ENCODE results near the gene FAM228B. TPM values are rescaled to one million over a fixed set of nuclear protein-coding genes. Genes with fewer than 3 reads are reported as not detected.

FAM228B gene
- total and polyA plus RNA-seq, 9 of the 15 experiments (the other 6 are each of a cell fraction or from before 2014, with no cell fraction given): 1.1 to 3.7 (median 2.6) TPM

DNA sequence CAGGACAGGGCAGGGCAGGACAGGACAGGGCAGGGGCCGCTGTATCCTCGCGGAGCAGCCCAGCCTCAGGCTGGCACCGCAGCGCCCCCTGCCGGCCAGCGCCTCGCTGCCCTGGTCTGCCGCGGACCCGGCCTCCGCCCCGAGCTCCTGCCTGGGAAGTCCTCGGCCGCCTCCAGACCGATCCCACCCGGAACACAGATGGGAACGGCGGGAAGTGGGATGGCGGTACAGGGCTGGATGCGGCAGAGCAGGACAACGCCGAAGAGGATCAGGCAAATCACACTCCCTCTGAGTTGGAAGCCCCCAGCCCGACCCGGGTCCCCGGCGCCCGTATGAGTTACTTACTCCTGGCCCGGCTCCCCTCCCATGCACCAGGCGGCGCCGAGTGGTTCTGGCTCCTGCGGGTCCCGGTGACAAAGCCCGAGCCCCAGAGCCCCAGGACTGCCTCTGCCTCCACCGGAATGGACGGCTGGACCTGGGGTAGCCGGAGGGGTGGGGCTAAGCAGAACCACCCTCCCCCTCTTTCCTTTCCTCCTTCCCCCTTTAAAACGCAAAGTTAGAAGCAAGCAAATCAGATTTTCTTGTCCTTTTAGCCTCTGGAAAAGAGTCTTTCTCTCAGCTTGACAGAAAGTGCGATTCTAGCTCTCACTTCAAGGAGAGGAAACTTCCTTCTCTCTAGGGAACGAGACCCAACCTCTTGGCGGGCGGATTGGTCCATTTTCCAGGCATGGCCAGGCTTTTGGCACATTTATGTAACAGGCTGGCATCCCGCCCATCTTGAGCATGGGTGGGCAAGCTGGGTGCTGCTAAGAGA, 38.7 kb upstream of the FAM228B start, which contains the start of gene TP53I3 (continued):
- TF ChIP-seq, protein P1, sequence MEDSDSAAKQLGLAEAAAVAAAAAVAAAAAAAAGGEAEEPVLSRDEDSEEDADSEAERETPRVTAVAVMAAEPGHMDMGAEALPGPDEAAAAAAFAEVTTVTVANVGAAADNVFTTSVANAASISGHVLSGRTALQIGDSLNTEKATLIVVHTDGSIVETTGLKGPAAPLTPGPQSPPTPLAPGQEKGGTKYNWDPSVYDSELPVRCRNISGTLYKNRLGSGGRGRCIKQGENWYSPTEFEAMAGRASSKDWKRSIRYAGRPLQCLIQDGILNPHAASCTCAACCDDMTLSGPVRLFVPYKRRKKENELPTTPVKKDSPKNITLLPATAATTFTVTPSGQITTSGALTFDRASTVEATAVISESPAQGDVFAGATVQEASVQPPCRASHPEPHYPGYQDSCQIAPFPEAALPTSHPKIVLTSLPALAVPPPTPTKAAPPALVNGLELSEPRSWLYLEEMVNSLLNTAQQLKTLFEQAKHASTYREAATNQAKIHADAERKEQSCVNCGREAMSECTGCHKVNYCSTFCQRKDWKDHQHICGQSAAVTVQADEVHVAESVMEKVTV (CRISPR knock-in tag; IDR thresholded peaks at IDR 0.05): peak; percentile 63
- no peak for TF ChIP-seq COPS2 (conservative IDR thresholded peaks at IDR 0.05)
- peak; percentile 5 to 46 (median 39) for TF ChIP-seq YY1 (IDR thresholded peaks at IDR 0.05; ENCODE audit: borderline replicate concordance in 1 of 3, control insufficient read depth in 1 of 3, extremely low read depth in 1 of 3, insufficient read depth in 3 of 3, insufficient read length in 1 of 3, insufficient replicate concordance in 2 of 3, low read depth in 1 of 3, low read length in 2 of 3)
- no peak for TF ChIP-seq PYGO2 (tag; IDR thresholded peaks at IDR 0.05)
- TF ChIP-seq ZNF584 (CRISPR knock-in tag; IDR thresholded peaks at IDR 0.05; ENCODE audit: low read depth): 0 out of 2 replicates have a peak, but pooled peaks have one; percentile 25
- TF ChIP-seq MED1 (CRISPR knock-in tag; IDR thresholded peaks at IDR 0.05; ENCODE audit: borderline replicate concordance): no peak
- TF ChIP-seq, protein P2, sequence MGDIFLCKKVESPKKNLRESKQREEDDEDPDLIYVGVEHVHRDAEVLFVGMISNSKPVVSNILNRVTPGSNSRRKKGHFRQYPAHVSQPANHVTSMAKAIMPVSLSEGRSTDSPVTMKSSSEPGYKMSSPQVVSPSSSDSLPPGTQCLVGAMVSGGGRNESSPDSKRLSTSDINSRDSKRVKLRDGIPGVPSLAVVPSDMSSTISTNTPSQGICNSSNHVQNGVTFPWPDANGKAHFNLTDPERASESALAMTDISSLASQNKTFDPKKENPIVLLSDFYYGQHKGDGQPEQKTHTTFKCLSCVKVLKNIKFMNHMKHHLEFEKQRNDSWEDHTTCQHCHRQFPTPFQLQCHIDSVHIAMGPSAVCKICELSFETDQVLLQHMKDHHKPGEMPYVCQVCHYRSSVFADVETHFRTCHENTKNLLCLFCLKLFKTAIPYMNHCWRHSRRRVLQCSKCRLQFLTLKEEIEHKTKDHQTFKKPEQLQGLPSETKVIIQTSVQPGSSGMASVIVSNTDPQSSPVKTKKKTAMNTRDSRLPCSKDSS (IDR thresholded peaks at IDR 0.05; ENCODE audit: low read depth, partially characterized antibody): no peak
- TF ChIP-seq SMARCB1 (IDR thresholded peaks at IDR 0.05; ENCODE audit: insufficient read length, low read depth): no peak
- no peak for TF ChIP-seq MIER1 (IDR thresholded peaks at IDR 0.05; ENCODE audit: low read depth)
- TF ChIP-seq ELF1 (tag; IDR thresholded peaks at IDR 0.05): peak; percentile 34; the same call in 1 of the 2 replicates
- TF ChIP-seq, protein P3, sequence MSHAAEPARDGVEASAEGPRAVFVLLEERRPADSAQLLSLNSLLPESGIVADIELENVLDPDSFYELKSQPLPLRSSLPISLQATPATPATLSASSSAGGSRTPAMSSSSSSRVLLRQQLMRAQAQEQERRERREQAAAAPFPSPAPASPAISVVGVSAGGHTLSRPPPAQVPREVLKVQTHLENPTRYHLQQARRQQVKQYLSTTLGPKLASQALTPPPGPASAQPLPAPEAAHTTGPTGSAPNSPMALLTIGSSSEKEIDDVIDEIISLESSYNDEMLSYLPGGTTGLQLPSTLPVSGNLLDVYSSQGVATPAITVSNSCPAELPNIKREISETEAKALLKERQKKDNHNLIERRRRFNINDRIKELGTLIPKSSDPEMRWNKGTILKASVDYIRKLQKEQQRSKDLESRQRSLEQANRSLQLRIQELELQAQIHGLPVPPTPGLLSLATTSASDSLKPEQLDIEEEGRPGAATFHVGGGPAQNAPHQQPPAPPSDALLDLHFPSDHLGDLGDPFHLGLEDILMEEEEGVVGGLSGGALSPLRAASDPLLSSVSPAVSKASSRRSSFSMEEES (CRISPR knock-in tag; IDR thresholded peaks at IDR 0.05): no peak
- TF ChIP-seq ZNF57 (CRISPR knock-in tag; IDR thresholded peaks at IDR 0.05): no peak
- TF ChIP-seq MTA2 (IDR thresholded peaks at IDR 0.05; ENCODE audit: low read depth): no peak
- TF ChIP-seq FOS (IDR thresholded peaks at IDR 0.05; ENCODE audit: extremely low read depth, insufficient read length): no peak
- TF ChIP-seq, protein P4, sequence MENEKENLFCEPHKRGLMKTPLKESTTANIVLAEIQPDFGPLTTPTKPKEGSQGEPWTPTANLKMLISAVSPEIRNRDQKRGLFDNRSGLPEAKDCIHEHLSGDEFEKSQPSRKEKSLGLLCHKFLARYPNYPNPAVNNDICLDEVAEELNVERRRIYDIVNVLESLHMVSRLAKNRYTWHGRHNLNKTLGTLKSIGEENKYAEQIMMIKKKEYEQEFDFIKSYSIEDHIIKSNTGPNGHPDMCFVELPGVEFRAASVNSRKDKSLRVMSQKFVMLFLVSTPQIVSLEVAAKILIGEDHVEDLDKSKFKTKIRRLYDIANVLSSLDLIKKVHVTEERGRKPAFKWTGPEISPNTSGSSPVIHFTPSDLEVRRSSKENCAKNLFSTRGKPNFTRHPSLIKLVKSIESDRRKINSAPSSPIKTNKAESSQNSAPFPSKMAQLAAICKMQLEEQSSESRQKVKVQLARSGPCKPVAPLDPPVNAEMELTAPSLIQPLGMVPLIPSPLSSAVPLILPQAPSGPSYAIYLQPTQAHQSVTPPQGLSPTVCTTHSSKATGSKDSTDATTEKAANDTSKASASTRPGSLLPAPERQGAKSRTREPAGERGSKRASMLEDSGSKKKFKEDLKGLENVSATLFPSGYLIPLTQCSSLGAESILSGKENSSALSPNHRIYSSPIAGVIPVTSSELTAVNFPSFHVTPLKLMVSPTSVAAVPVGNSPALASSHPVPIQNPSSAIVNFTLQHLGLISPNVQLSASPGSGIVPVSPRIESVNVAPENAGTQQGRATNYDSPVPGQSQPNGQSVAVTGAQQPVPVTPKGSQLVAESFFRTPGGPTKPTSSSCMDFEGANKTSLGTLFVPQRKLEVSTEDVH (IDR thresholded peaks at IDR 0.05; ENCODE audit: low read depth, partially characterized antibody): peak; percentile 68
- TF ChIP-seq, protein P5, sequence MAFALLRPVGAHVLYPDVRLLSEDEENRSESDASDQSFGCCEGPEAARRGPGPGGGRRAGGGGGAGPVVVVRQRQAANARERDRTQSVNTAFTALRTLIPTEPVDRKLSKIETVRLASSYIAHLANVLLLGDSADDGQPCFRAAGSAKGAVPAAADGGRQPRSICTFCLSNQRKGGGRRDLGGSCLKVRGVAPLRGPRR (CRISPR knock-in tag; IDR thresholded peaks at IDR 0.05): no peak
- TF ChIP-seq RBFOX2 (IDR thresholded peaks at IDR 0.05; ENCODE audit: low read depth, low read length): peak; percentile 94
- no peak for TF ChIP-seq MCM5 (IDR thresholded peaks at IDR 0.05; ENCODE audit: low read depth)
